ENCODE measurements around the gene ZNF845. TPM values are rescaled to one million over a fixed set of nuclear protein-coding genes. Genes with fewer than 3 reads are reported as not detected.
A peak's percentile ranks its signal among the peaks of the same experiment; 100 is the strongest.
"Not testable (repeated sequence)": the region's sequence is repeated elsewhere in the genome, so short reads cannot be mapped to it uniquely, and the experiment has no call there.

Gene ZNF845
- total RNA-seq, 4 donors from 2014 or later: 5.0 to 18.0 (median 10.3) TPM

DNA sequence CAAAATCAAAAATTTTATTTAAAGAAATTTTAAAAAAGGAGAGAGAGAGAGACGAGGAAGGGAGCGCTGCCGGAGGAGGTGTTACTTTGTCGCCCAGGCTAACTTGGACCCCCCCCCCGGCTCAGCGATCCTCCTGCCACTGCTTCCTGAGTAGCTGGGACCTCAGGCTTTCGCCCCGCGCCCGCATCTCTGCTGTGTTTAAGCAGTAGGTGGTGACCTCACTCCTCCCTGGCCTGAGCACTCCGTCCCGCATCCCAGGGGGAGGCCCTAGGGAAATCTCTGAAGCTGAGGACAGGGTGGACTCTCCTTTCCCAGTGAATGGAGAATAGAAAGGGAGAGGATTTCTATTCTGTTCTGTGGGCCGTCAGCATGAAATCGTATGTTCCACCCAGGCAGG lies 485 bp upstream of the ZNF845 start:
- intact Hi-C loops (cut with DNase I; ENCODE audit: low total_unique reads): no loop called here
- Histone ChIP-seq H3K27ac (peak overlapping the region; percentile 79 to 88), H3K27me3 (no peaks in the 10 kb centered on the region), H3K4me3 (peak overlapping the region; percentile 60 to 77), H3K4me1 (no peaks in the 10 kb centered on the region), H3K9me3 (no peaks in the 10 kb centered on the region), H3K36me3 (no peaks in the 10 kb centered on the region)
- DNase-seq: peak; percentile 41 to 71
- no peak for TF ChIP-seq POLR2A (IDR thresholded peaks at IDR 0.05)
- TF ChIP-seq, protein P1, sequence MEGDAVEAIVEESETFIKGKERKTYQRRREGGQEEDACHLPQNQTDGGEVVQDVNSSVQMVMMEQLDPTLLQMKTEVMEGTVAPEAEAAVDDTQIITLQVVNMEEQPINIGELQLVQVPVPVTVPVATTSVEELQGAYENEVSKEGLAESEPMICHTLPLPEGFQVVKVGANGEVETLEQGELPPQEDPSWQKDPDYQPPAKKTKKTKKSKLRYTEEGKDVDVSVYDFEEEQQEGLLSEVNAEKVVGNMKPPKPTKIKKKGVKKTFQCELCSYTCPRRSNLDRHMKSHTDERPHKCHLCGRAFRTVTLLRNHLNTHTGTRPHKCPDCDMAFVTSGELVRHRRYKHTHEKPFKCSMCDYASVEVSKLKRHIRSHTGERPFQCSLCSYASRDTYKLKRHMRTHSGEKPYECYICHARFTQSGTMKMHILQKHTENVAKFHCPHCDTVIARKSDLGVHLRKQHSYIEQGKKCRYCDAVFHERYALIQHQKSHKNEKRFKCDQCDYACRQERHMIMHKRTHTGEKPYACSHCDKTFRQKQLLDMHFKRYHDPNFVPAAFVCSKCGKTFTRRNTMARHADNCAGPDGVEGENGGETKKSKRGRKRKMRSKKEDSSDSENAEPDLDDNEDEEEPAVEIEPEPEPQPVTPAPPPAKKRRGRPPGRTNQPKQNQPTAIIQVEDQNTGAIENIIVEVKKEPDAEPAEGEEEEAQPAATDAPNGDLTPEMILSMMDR (IDR thresholded peaks at IDR 0.05): no peak

DNA sequence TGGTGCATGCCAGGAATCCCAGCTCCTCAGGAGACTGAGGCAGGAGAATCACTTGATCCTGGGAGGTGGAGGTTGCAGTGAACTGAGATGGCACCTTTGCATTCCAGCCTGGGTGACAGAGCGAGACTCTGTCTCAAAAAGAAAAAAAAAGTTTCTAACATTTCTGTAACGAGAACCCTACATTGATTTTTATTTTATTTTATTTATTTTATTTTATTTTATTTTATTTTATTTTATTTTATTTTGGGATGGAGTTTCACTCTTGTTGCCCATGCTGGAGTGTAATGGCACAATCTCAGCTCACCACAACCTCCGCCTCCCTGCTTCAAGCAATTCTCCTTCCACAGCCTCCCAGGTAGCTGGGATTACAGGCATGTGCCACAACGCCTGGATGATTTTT lies 10.9 kb downstream of the ZNF845 start:
- DNase-seq; H3K27me3 ChIP-seq; H3K4me1 ChIP-seq; H3K4me3 ChIP-seq; intact Hi-C loops (cut with DNase I; ENCODE audit: low total_unique reads); H3K27ac ChIP-seq; H3K36me3 ChIP-seq: not testable (repeated sequence)
- peaks cover 0 to 49% of the 10 kb centered on the region in 2 donors for H3K9me3 ChIP-seq

DNA sequence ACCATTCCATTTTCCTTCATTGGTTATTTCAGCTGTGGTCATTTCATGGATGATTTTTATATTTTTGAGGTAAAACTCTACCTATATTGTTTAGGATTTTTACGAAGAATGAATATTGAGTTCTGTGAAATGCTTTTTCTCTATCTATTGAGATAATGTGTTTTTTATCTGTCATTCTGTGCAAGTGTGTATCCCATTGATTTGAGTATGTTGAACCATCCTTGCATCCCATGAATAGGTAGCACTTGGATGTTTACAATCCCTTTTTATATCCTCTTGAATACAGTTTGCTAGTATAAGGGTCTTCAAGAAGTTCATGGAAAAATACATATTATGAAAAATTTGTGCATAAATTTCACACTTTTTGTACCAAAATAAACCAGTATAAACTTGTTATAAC lies 22.2 kb downstream of the ZNF845 start:
- no peak for DNase-seq
- H3K27me3 ChIP-seq: no peaks in the 10 kb centered on the region
- no peaks in the 10 kb centered on the region for H3K4me1 ChIP-seq
- no peak overlapping the region for H3K27ac ChIP-seq
- intact Hi-C loops (cut with DNase I; ENCODE audit: low total_unique reads): no loop called here
- peaks cover 0 to 54% of the 10 kb centered on the region in 2 donors for H3K9me3 ChIP-seq
- no peak for TF ChIP-seq POLR2A (IDR thresholded peaks at IDR 0.05)
- TF ChIP-seq, protein P1 (IDR thresholded peaks at IDR 0.05): no peak
- no peak overlapping the region for H3K4me3 ChIP-seq
- peaks cover 0 to 6% of the 10 kb centered on the region in 2 donors for H3K36me3 ChIP-seq

DNA sequence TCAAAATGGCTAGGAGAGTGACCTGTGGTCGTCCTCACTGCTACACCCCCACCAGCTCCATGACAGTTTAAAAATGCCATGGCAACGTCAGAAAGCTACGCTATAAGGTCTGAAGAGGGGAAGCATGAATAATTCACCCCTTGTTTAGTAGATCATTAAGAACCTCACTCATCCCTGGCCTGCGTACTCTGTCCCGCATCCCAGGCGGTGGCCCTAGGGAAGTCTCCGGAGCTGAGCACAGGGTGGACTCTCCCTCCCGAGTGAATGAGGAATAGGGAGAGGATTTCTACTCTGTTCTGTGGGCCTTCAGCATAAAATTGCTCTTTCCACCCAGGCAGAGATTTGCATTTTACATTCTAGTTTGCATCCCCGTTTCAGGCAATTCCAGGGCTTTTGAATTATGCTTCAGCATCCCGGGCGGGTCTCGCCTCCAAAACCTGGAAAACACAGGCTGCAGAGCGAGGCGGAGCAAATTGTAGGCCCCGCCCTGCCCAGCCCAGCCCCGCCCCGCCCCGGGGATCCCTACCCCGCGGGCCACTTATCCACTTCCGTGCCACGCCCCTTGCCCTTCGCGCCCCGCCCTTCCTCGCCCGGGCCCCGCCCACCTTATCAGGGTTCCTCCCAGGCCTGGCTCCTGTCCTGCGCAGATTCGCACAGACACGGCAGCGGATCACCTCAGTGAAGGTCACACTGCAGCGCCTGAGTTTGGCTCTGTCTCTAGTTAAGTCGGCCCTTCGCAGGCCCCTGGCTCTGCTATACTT lies 24.5 kb downstream of the ZNF845 start:
- Histone ChIP-seq H3K36me3 (no peaks in the 10 kb centered on the region), H3K9me3 (peaks cover 0 to 32% of the 10 kb centered on the region in 2 donors), H3K4me3 (no peak overlapping the region), H3K4me1 (no peaks in the 10 kb centered on the region), H3K27me3 (no peaks in the 10 kb centered on the region), H3K27ac (no peak overlapping the region)
- intact Hi-C loops (cut with DNase I; ENCODE audit: low total_unique reads): no loop called here
- no peak for DNase-seq
- TF ChIP-seq, protein P1 (IDR thresholded peaks at IDR 0.05): no peak
- no peak for TF ChIP-seq POLR2A (IDR thresholded peaks at IDR 0.05)

DNA sequence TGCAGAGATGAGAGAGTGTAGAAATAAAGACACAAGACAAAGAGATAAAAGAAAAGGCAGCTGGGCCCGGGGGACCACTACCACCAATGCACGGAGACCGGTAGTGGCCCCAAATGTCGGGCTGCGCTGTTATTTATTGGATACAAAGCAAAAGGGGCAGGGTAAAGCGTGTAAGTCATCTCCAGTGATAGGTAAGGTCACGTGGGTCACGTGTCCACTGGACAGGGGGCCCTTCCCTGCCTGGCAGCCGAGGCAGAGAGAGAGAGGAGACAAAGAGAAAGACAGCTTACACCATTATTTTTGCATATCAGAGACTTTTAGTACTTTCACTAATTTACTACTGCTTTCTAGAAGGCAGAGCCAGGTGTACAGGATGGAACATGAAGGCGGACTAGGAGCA lies 26.5 kb downstream of the ZNF845 start:
- H3K4me3 ChIP-seq; H3K27ac ChIP-seq; H3K27me3 ChIP-seq; intact Hi-C loops (cut with DNase I; ENCODE audit: low total_unique reads); H3K36me3 ChIP-seq; H3K4me1 ChIP-seq; DNase-seq: not testable (repeated sequence)
- peaks cover 0 to 11% of the 10 kb centered on the region in 2 donors for H3K9me3 ChIP-seq

DNA sequence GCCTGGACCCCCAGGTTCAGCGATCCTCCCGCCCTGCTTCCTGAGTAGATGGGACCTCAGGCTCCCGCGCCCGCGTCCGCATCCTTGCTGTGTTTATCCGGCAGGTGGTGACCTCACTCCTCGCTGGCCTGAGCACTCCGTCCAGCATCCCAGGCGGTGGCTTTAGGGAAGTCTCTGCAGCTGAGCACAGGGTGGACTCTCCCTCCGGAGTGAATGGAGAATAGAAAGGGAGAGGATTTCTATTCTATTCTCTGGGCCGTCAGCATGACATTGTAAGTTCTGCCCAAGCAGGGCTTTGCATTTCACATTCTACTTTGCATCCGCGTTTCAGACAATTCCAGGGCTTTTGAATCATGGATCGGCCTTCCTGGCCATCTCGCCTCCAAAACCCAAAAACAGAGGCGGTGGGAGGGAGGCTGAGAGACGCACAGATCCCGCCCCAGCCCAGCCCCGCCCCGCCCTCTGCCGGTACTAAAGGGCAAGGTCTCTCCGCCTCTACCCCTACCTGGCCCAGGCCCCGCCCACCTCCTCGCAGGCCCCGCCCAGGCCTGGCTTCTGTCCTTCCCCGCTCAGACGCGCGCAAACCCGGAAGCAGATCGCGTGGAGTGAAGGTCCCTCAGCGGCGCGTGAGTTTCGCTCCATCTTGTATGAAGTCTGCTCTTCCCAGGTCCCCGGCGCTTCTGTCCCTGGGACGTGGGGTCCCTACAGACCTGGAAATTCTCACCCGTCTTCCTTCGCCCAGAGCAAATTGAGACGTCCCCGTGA lies 31.8 kb downstream of the ZNF845 start, which contains the start of gene ZNF525:
ZNF525 (plus strand) TSS at position 572 of the 765 bp plus-strand sequence. CDS start 6,577 bp downstream, outside the sequence.
- H3K36me3 ChIP-seq: no peaks in the 10 kb centered on the region
- H3K27me3 ChIP-seq: no peaks in the 10 kb centered on the region
- peak; percentile 92 for DNase-seq
- peak within 1 kb of the TSS; percentile 74 to 83 for H3K27ac ChIP-seq
- TF ChIP-seq POLR2A (IDR thresholded peaks at IDR 0.05): peak in 1 of 2 donors; percentile 44
- TF ChIP-seq, protein P1 (IDR thresholded peaks at IDR 0.05): no peak
- intact Hi-C loops (cut with DNase I; ENCODE audit: low total_unique reads): no loop called here
- H3K4me1 ChIP-seq: no peaks in the 10 kb centered on the region
- H3K9me3 ChIP-seq: no peaks in the 10 kb centered on the region
- peak within 1 kb of the TSS; percentile 52 to 65 for H3K4me3 ChIP-seq
